PFSK-1 (cell line): Measurements from ENCODE around the gene ANKRD12.

Source experiments
- FOXP2 ChIP-seq: optimal IDR thresholded peaks from 2 replicates; pipeline ENCODE3; 2011; ENCODE audit warnings: borderline replicate concordance, control low read depth, inconsistent platforms; ENCODE audit not compliant: insufficient read depth; ENCODE audit errors: extremely low read length, extremely low read depth
- POLR2AphosphoS5 ChIP-seq: IDR thresholded peaks from 2 replicates; pipeline ENCODE4 v1.6.1; 2012; ENCODE audit warnings: low read depth, mild to moderate bottlenecking, control low read depth, low read length, moderate library complexity
- REST ChIP-seq, 2 experiments: IDR thresholded peaks; 2 replicates each; pipeline versions ENCODE4 v1.6.1 to v1.8.0; 2011 to 2012; ENCODE audit warnings: low read depth in 2 of 2, low read length in 2 of 2, control low read depth in 1 of 2, inconsistent platforms in 1 of 2, mild to moderate bottlenecking in 1 of 2, moderate library complexity in 1 of 2; ENCODE audit not compliant: insufficient read depth in 1 of 2
- SIN3A ChIP-seq: IDR thresholded peaks from 2 replicates; pipeline ENCODE4 v1.6.1; 2012; ENCODE audit warnings: mild to moderate bottlenecking, low read length, moderate library complexity, borderline replicate concordance; ENCODE audit not compliant: insufficient read depth
- TAF1 ChIP-seq: IDR thresholded peaks from 2 replicates; pipeline ENCODE4 v1.6.1; 2012; ENCODE audit warnings: low read length, control low read depth, borderline replicate concordance; ENCODE audit not compliant: insufficient read depth

The ANKRD12 gene

GRCh38 chr18:9217743-9218451 is 81.3 kb downstream of the ANKRD12 start:
- TF ChIP-seq SIN3A (no peak), FOXP2 (no peak), REST (IDR thresholded peaks at IDR 0.05; ENCODE audit: insufficient read depth in 1 of 2, low read depth in 2 of 2, low read length in 2 of 2) (no peak), POLR2AphosphoS5 (no peak), TAF1 (no peak)

GRCh38 chr18:9221040-9221439 is 84.5 kb downstream of the ANKRD12 start:
- TF ChIP-seq POLR2AphosphoS5: no peak
- no peak for TF ChIP-seq SIN3A
- TF ChIP-seq REST (IDR thresholded peaks at IDR 0.05; ENCODE audit: insufficient read depth in 1 of 2, low read depth in 2 of 2, low read length in 2 of 2): no peak
- no peak for TF ChIP-seq TAF1
- TF ChIP-seq FOXP2: no peak

- TF ChIP-seq SIN3A: no peak
- TF ChIP-seq FOXP2: no peak
- no peak for TF ChIP-seq POLR2AphosphoS5
- no peak for TF ChIP-seq REST (IDR thresholded peaks at IDR 0.05; ENCODE audit: insufficient read depth in 1 of 2, low read depth in 2 of 2, low read length in 2 of 2)
- TF ChIP-seq TAF1: no peak
Observed at GRCh38 chr18:9221661-9222060, 85.1 kb downstream of the ANKRD12 start.

- TF ChIP-seq SIN3A: no peak
Observed at GRCh38 chr18:9223356-9223755, 86.8 kb downstream of the ANKRD12 start.

GRCh38 chr18:9226463-9226862 is 89.9 kb downstream of the ANKRD12 start:
- TF ChIP-seq TAF1 (no peak), REST (IDR thresholded peaks at IDR 0.05; ENCODE audit: insufficient read depth in 1 of 2, low read depth in 2 of 2, low read length in 2 of 2) (no peak), POLR2AphosphoS5 (no peak), SIN3A (no peak), FOXP2 (no peak)
